HCT116 (cell line): ENCODE data around the gene CALM3. TPM values are rescaled to one million over a fixed set of nuclear protein-coding genes. Genes with fewer than 3 reads are reported as not detected.

ENCODE experiments used
- ATAC-seq: fragments of 200-7000 bp; cut with Tn5 transposase; 2 replicates; pipeline ENCODE4 v1.9.1; 2020; ENCODE audit warnings: mild to moderate bottlenecking, moderate library complexity
- BruUV-seq: library from RNA; stranded (reverse); fragments of 400-500 nt; replicated peaks from 2 replicates; lab custom pipeline; 2021; lab: Mats Ljungman, UMichigan
- CTCF ChIA-PET: fragments of 300-600 bp; sonication (Branson Sonifier 250); formaldehyde crosslinking; loops from one replicate; lab custom pipeline; 2021; ENCODE audit warnings: antibody characterized with exemption; lab: Charles Lee
- POLR2A ChIA-PET: fragments of 300-600, 350-600 bp; sonication (Branson Sonifier 250); formaldehyde crosslinking; loops from one replicate; lab custom pipeline; 2021; ENCODE audit warnings: antibody characterized with exemption; lab: Charles Lee
- RAD21 ChIA-PET, 2 experiments: fragments of 300-600 bp; sonication (Branson Sonifier 250); formaldehyde crosslinking; loops; one replicate each; lab custom pipeline; 2023; ENCODE audit warnings: low total read pairs in 2 of 2; ENCODE audit not compliant: uncharacterized antibody in 2 of 2, unreplicated experiment in 2 of 2, low non-redundant PET in 1 of 2; lab: Charles Lee
- DNase-seq: peaks from one replicate; pipeline ENCODE4 v3.0.0-alpha.2; 2010; ENCODE audit warnings: low read depth, low spot score
- H2AFZ ChIP-seq: fragments of 200-600 bp; shearing (Covaris generic), sonication (generic); 2 replicates; pipeline ENCODE4 v1.6.1; 2017; ENCODE audit warnings: low read depth, mixed run types, mixed read lengths, antibody characterized with exemption, low read length; ENCODE audit not compliant: poor library complexity, severe bottlenecking
- H3K27ac ChIP-seq: 2 replicates; pipeline ENCODE4 v1.5.1; 2012; ENCODE audit warnings: low read depth, low read length
- H3K27me3 ChIP-seq: fragments of 200-600 bp; sonication (generic); 2 replicates; pipeline ENCODE4 v1.6.1; 2016; ENCODE audit warnings: mixed run types, low read length, mixed read lengths; ENCODE audit not compliant: insufficient read depth
- H3K36me3 ChIP-seq, 2 experiments: fragments of 200-500 bp in 1 of 2; fragments of 200-600 bp in 1 of 2; sonication (Bioruptor generic) in 1 of 2; sonication (generic) in 1 of 2; 2 replicates each; pipeline versions ENCODE4 v1.5.1 to v1.6.1; 2014 to 2016; ENCODE audit warnings: low read length in 2 of 2, inconsistent platforms in 1 of 2, mixed read lengths in 1 of 2, mixed run types in 1 of 2; ENCODE audit not compliant: insufficient read depth in 2 of 2, control insufficient read depth in 1 of 2
- H3K4me1 ChIP-seq, 2 experiments: fragments of 200-600 bp in 1 of 2; sonication (generic) in 1 of 2; 2 replicates each; pipeline versions ENCODE4 v1.5.1 to v1.6.1; 2012 to 2017; ENCODE audit warnings: low read length in 2 of 2, inconsistent platforms in 1 of 2, mild to moderate bottlenecking in 1 of 2, mixed read lengths in 1 of 2, mixed run types in 1 of 2, moderate library complexity in 1 of 2; ENCODE audit not compliant: insufficient read depth in 2 of 2, control insufficient read depth in 1 of 2
- H3K4me2 ChIP-seq: fragments of 200-600 bp; sonication (generic); 2 replicates; pipeline ENCODE4 v1.6.1; 2017; ENCODE audit warnings: mixed run types, low read length, mixed read lengths
- H3K4me3 ChIP-seq, 2 experiments: fragments of 200-600 bp in 1 of 2; sonication (generic) in 1 of 2; replicated peaks in 1 of 2; 2 replicates each; pipeline ENCODE4 v1.5.1; 2011 to 2016; ENCODE audit warnings: low read length in 2 of 2, control low read depth in 1 of 2, low read depth in 1 of 2, mild to moderate bottlenecking in 1 of 2, mixed read lengths in 1 of 2, mixed run types in 1 of 2
- H3K79me2 ChIP-seq: fragments of 200-600 bp; sonication (generic); 2 replicates; pipeline ENCODE4 v1.6.1; 2017; ENCODE audit warnings: mild to moderate bottlenecking, mixed run types, low read length, moderate library complexity, mixed read lengths; ENCODE audit not compliant: insufficient read depth
- H3K9ac ChIP-seq: fragments of 200-600 bp; sonication (generic); 2 replicates; pipeline ENCODE4 v1.6.1; 2016; ENCODE audit warnings: low read length, mixed read lengths
- H3K9me2 ChIP-seq: fragments of 200-600 bp; sonication (generic), shearing (Covaris generic); 2 replicates; pipeline ENCODE4 v1.6.1; 2017; ENCODE audit warnings: mixed run types, mild to moderate bottlenecking, moderate library complexity; ENCODE audit not compliant: insufficient read depth
- H3K9me3 ChIP-seq, 2 experiments: fragments of 200-500 bp in 1 of 2; fragments of 200-600 bp in 1 of 2; sonication (Bioruptor generic) in 1 of 2; sonication (generic) in 1 of 2; 2 replicates each; pipeline ENCODE4 v1.6.1; 2014 to 2017; ENCODE audit warnings: low read length in 2 of 2, mixed read lengths in 2 of 2, inconsistent platforms in 1 of 2, low read depth in 1 of 2, mild to moderate bottlenecking in 1 of 2, mixed run types in 1 of 2, moderate library complexity in 1 of 2; ENCODE audit not compliant: control insufficient read depth in 1 of 2, insufficient read depth in 1 of 2
- H4K20me1 ChIP-seq: fragments of 200-600 bp; sonication (generic), shearing (Covaris generic); 2 replicates; pipeline ENCODE4 v1.6.1; 2017; ENCODE audit warnings: mixed run types, mild to moderate bottlenecking, moderate library complexity; ENCODE audit not compliant: insufficient read depth
- ATF3 ChIP-seq: IDR thresholded peaks from 2 replicates; pipeline ENCODE4 v1.6.1; 2012
- CBX3 ChIP-seq: IDR thresholded peaks from 2 replicates; pipeline ENCODE4 v1.6.1; 2012; ENCODE audit warnings: low read depth
- CEBPB ChIP-seq: IDR thresholded peaks from 2 replicates; pipeline ENCODE4 v1.6.1; 2012; ENCODE audit warnings: low read depth
- CTCF ChIP-seq, 3 experiments: fragments of 200-600 bp in 1 of 3; sonication (generic) in 1 of 3; IDR thresholded peaks in 2 of 3; conservative IDR thresholded peaks in 1 of 3; 2 replicates each; pipeline ENCODE4 v1.5.1; 2012 to 2017; ENCODE audit warnings: low read depth in 2 of 3, low read length in 2 of 3, antibody characterized with exemption in 1 of 3, borderline replicate concordance in 1 of 3, control low read depth in 1 of 3, mild to moderate bottlenecking in 1 of 3, mixed read lengths in 1 of 3, mixed run types in 1 of 3, moderate library complexity in 1 of 3; ENCODE audit not compliant: insufficient read depth in 1 of 3
- EZH2 ChIP-seq: fragments of 200-600 bp; sonication (generic); IDR thresholded peaks from 2 replicates; pipeline ENCODE4 v1.6.1; 2017; ENCODE audit warnings: antibody characterized with exemption, mixed run types
- JUND ChIP-seq: IDR thresholded peaks from 2 replicates; pipeline ENCODE4 v1.6.1; 2012
- MAX ChIP-seq: IDR thresholded peaks from 2 replicates; pipeline ENCODE4 v1.6.1; 2012
- POLR2AphosphoS5 ChIP-seq: IDR thresholded peaks from 2 replicates; pipeline ENCODE4 v1.6.1; 2011; ENCODE audit warnings: mild to moderate bottlenecking, low read depth, low read length, moderate library complexity
- RAD21 ChIP-seq: IDR thresholded peaks from 2 replicates; pipeline ENCODE4 v1.6.1; 2012; ENCODE audit warnings: low read depth, mild to moderate bottlenecking
- SIN3A ChIP-seq: IDR thresholded peaks from 2 replicates; pipeline ENCODE4 v1.6.1; 2012; ENCODE audit warnings: low read depth
- SRF ChIP-seq: IDR thresholded peaks from 2 replicates; pipeline ENCODE4 v1.6.1; 2012; ENCODE audit warnings: low read depth
- TCF7L2 ChIP-seq: IDR thresholded peaks from 2 replicates; pipeline ENCODE4 v1.7.0; 2011; ENCODE audit warnings: borderline replicate concordance, inconsistent platforms; ENCODE audit not compliant: insufficient read depth, insufficient read length; ENCODE audit errors: extremely low read depth
- YY1 ChIP-seq: IDR thresholded peaks from 2 replicates; pipeline ENCODE4 v1.6.1; 2011; ENCODE audit warnings: low read length, low read depth, moderate library complexity, mild to moderate bottlenecking; ENCODE audit not compliant: insufficient replicate concordance; ENCODE audit errors: extremely low read depth
- ZBTB33 ChIP-seq: IDR thresholded peaks from 2 replicates; pipeline ENCODE4 v1.6.1; 2011; ENCODE audit warnings: mild to moderate bottlenecking, low read length, moderate library complexity; ENCODE audit not compliant: insufficient replicate concordance; ENCODE audit errors: extremely low read depth
- ZFX ChIP-seq: fragments of 450-650 bp; IDR thresholded peaks from 2 replicates; pipeline ENCODE4 v1.6.1; 2017
- intact Hi-C: fragments of 100-400 bp; cut with micrococcal nuclease; formaldehyde crosslinking; loops from 2 replicates; pipeline ENCODE4 v1.10.0; 2022
- total RNA-seq: library from RNA; stranded (reverse); gene quantifications from one replicate; pipeline ENCODE4 v1.2.1, GENCODE V29; 2021; ENCODE audit not compliant: unreplicated experiment

CALM3 gene
- total RNA-seq, 1 experiment from 2014 or later, result 335 TPM

GRCh38 chr19:46624958-46625661, 24.0 kb downstream of the CALM3 start, which contains the start of gene PTGIR:
Gene PTGIR, minus strand, starts transcription at chr19:46625089. Its CDS starts 864 bp downstream, at chr19:46624225.
- H3K4me2 ChIP-seq, result peak within 1 kb of the TSS; percentile 28
- intact Hi-C loops, result no loop called here
- no TSS peak for BruUV-seq
- RAD21 ChIA-PET, result no interaction called here
- no peaks in the 10 kb centered on the region for H3K27me3 ChIP-seq
- no peak within 1 kb of the TSS for H3K27ac ChIP-seq
- CTCF ChIA-PET, result interaction anchor here (3.1 kb wide), 1 partner anchor 11 kb away, joined by 11 read pairs; no protein-coding TSS in a partner anchor
- no peaks in the 10 kb centered on the region for H3K9me3 ChIP-seq
- H3K9ac ChIP-seq, result no peak within 1 kb of the TSS
- DNase-seq, result no peak
- TF ChIP-seq ATF3 (no peak), SRF (no peak), TCF7L2 (no peak), CBX3 (no peak), ZBTB33 (no peak), RAD21 (no peak), MAX (no peak), POLR2AphosphoS5 (no peak), CEBPB (no peak), YY1 (no peak), SIN3A (no peak), JUND (no peak), ZFX (no peak), CTCF (IDR thresholded peaks at IDR 0.05 in 2 of 3, conservative IDR thresholded peaks at IDR 0.05 in 1 of 3; ENCODE audit: borderline replicate concordance in 1 of 3, insufficient read depth in 1 of 3, low read depth in 2 of 3, low read length in 2 of 3) (no peak), EZH2 (no peak)
- H3K4me1 ChIP-seq, result peaks cover 0 to 13% of the 10 kb centered on the region in 2 experiments; a peak in 3 of 4 replicates
- H3K36me3 ChIP-seq, result no peaks in the 10 kb centered on the region
- no peak within 1 kb of the TSS for H3K4me3 ChIP-seq
- ATAC-seq, result peak; percentile 64
- no peaks in the 10 kb centered on the region for H3K9me2 ChIP-seq
- POLR2A ChIA-PET, result interaction anchor here (0.6 kb wide), 1 partner anchor 183 kb away, joined by 3 read pairs; no protein-coding TSS in a partner anchor
- no peaks in the 10 kb centered on the region for H4K20me1 ChIP-seq
- H3K79me2 ChIP-seq, result no peaks in the 10 kb centered on the region
- no peak within 1 kb of the TSS for H2AFZ ChIP-seq
